ENCODE data around the gene IMMP1L. TPM values are rescaled to one million over a fixed set of nuclear protein-coding genes. Genes with fewer than 3 reads are reported as not detected.

IMMP1L gene
- total and polyA plus RNA-seq, 2 experiments from 2014 or later: 8.8 to 19.9 TPM

GRCh38 chr11:31445621-31446020, 63.8 kb downstream of the IMMP1L start:
- no peak overlapping the region for H3K27ac ChIP-seq

GRCh38 chr11:31443802-31444201, 65.6 kb downstream of the IMMP1L start:
- 89% methylated on average over 3 of the region's 3 CpGs for WGBS, 2 experiments (ENCODE audit: low coverage in 1 of 2, low lambda C conversion rate in 2 of 2, missing lambda C conversion rate in 2 of 2)
- TF ChIP-seq EZH2phosphoT487 (IDR thresholded peaks at IDR 0.05; ENCODE audit: insufficient read depth, low read depth): no peak
- TF ChIP-seq EZH2 (IDR thresholded peaks at IDR 0.05; ENCODE audit: insufficient read depth, poor library complexity, severe bottlenecking): no peak
- H3K27me3 ChIP-seq (replicated peaks; ENCODE audit: insufficient read depth): no peaks in the 10 kb centered on the region
- H3K79me2 ChIP-seq (ENCODE audit: insufficient read depth): no peaks in the 10 kb centered on the region
- H3K9ac ChIP-seq: no peak overlapping the region
- in situ Hi-C loops (cut with MboI): no loop called here
- no peaks in the 10 kb centered on the region for H4K20me1 ChIP-seq (ENCODE audit: insufficient read depth)
- H2AFZ ChIP-seq: no peak overlapping the region
- no peak for DNase-seq
- H3K9me2 ChIP-seq (ENCODE audit: insufficient read depth): no peaks in the 10 kb centered on the region
- H3K4me3 ChIP-seq: no peak overlapping the region
- H3K4me2 ChIP-seq (ENCODE audit: unreplicated experiment): no peak overlapping the region
- no peaks in the 10 kb centered on the region for H3K9me3 ChIP-seq (ENCODE audit: low read depth)
- no peak overlapping the region for H3K27ac ChIP-seq
- H3K4me1 ChIP-seq (ENCODE audit: insufficient read depth): no peaks in the 10 kb centered on the region
- H3F3A ChIP-seq (ENCODE audit: insufficient read depth): peaks cover 7% of the 10 kb centered on the region
- H3K36me3 ChIP-seq (ENCODE audit: low read depth): no peaks in the 10 kb centered on the region

More at GRCh38 chr11:31445621-31446020, 63.8 kb downstream of the IMMP1L start:
- Histone ChIP-seq H2AFZ (no peak overlapping the region), H3F3A (ENCODE audit: insufficient read depth) (no peaks in the 10 kb centered on the region), H4K20me1 (ENCODE audit: insufficient read depth) (no peaks in the 10 kb centered on the region), H3K27me3 (replicated peaks; ENCODE audit: insufficient read depth) (no peaks in the 10 kb centered on the region), H3K4me3 (no peak overlapping the region), H3K4me2 (ENCODE audit: unreplicated experiment) (no peak overlapping the region), H3K79me2 (ENCODE audit: insufficient read depth) (no peaks in the 10 kb centered on the region), H3K9me3 (ENCODE audit: low read depth) (no peaks in the 10 kb centered on the region), H3K9ac (no peak overlapping the region), H3K9me2 (ENCODE audit: insufficient read depth) (no peaks in the 10 kb centered on the region), H3K4me1 (ENCODE audit: insufficient read depth) (no peaks in the 10 kb centered on the region), H3K36me3 (ENCODE audit: low read depth) (no peaks in the 10 kb centered on the region)
- 95 to 96% methylated on average over 4 of the region's 4 CpGs for WGBS, 2 experiments (ENCODE audit: low coverage in 1 of 2, low lambda C conversion rate in 2 of 2, missing lambda C conversion rate in 2 of 2)
- no peak for DNase-seq
- in situ Hi-C loops (cut with MboI): no loop called here
- TF ChIP-seq EZH2phosphoT487 (IDR thresholded peaks at IDR 0.05; ENCODE audit: insufficient read depth, low read depth) (no peak), EZH2 (IDR thresholded peaks at IDR 0.05; ENCODE audit: insufficient read depth, poor library complexity, severe bottlenecking) (no peak)

- H3K4me1 ChIP-seq (ENCODE audit: insufficient read depth): peaks cover 14% of the 10 kb centered on the region
- H2AFZ ChIP-seq: no peak overlapping the region
- H3K9me3 ChIP-seq (ENCODE audit: low read depth): no peaks in the 10 kb centered on the region
- no peak overlapping the region for H3K27ac ChIP-seq
- no peaks in the 10 kb centered on the region for H3K9me2 ChIP-seq (ENCODE audit: insufficient read depth)
- H3K27me3 ChIP-seq (replicated peaks; ENCODE audit: insufficient read depth): no peaks in the 10 kb centered on the region
- H3K79me2 ChIP-seq (ENCODE audit: insufficient read depth): no peaks in the 10 kb centered on the region
- 64 to 66% methylated on average over 2 of the region's 2 CpGs for WGBS, 2 experiments (ENCODE audit: low coverage in 1 of 2, low lambda C conversion rate in 2 of 2, missing lambda C conversion rate in 2 of 2)
- peaks cover 24% of the 10 kb centered on the region for H3F3A ChIP-seq (ENCODE audit: insufficient read depth)
- in situ Hi-C loops (cut with MboI): no loop called here
- no peaks in the 10 kb centered on the region for H3K36me3 ChIP-seq (ENCODE audit: low read depth)
- H3K9ac ChIP-seq: no peak overlapping the region
- H3K4me2 ChIP-seq (ENCODE audit: unreplicated experiment): no peak overlapping the region
- TF ChIP-seq EZH2phosphoT487 (IDR thresholded peaks at IDR 0.05; ENCODE audit: insufficient read depth, low read depth): no peak
- TF ChIP-seq EZH2 (IDR thresholded peaks at IDR 0.05; ENCODE audit: insufficient read depth, poor library complexity, severe bottlenecking): no peak
- H3K4me3 ChIP-seq: no peak overlapping the region
- DNase-seq: no peak
- H4K20me1 ChIP-seq (ENCODE audit: insufficient read depth): no peaks in the 10 kb centered on the region
Measured at GRCh38 chr11:31442086-31442485, 67.3 kb downstream of the IMMP1L start.

- H4K20me1 ChIP-seq (ENCODE audit: insufficient read depth): no peaks in the 10 kb centered on the region
- peaks cover 30% of the 10 kb centered on the region for H3F3A ChIP-seq (ENCODE audit: insufficient read depth)
- H3K27ac ChIP-seq: no peak overlapping the region
- in situ Hi-C loops (cut with MboI): no loop called here
- no peak for DNase-seq
- H3K9me2 ChIP-seq (ENCODE audit: insufficient read depth): no peaks in the 10 kb centered on the region
- no peaks in the 10 kb centered on the region for H3K36me3 ChIP-seq (ENCODE audit: low read depth)
- TF ChIP-seq EZH2 (IDR thresholded peaks at IDR 0.05; ENCODE audit: insufficient read depth, poor library complexity, severe bottlenecking) (no peak), EZH2phosphoT487 (IDR thresholded peaks at IDR 0.05; ENCODE audit: insufficient read depth, low read depth) (no peak)
- H3K9me3 ChIP-seq (ENCODE audit: low read depth): no peaks in the 10 kb centered on the region
- H3K4me2 ChIP-seq (ENCODE audit: unreplicated experiment): no peak overlapping the region
- H2AFZ ChIP-seq: no peak overlapping the region
- H3K4me1 ChIP-seq (ENCODE audit: insufficient read depth): peaks cover 16% of the 10 kb centered on the region
- no peaks in the 10 kb centered on the region for H3K79me2 ChIP-seq (ENCODE audit: insufficient read depth)
- no peak overlapping the region for H3K4me3 ChIP-seq
- H3K27me3 ChIP-seq (replicated peaks; ENCODE audit: insufficient read depth): no peaks in the 10 kb centered on the region
- H3K9ac ChIP-seq: no peak overlapping the region
Measured at GRCh38 chr11:31441296-31441695, 68.1 kb downstream of the IMMP1L start.
